Measurements from ENCODE around the gene ZNF135.
A peak's percentile ranks its signal among the peaks of the same experiment; 100 is the strongest.

The ZNF135 gene

GRCh38 chr19:58059003-58059670 lies at the start of gene ZNF135:
Gene ZNF135 (plus strand): TSS chr19:58059282. CDS start chr19:58060003, 721 bp downstream.
- peak; percentile 9 to 45 (median 32) for DNase-seq (ENCODE audit: low read depth in 4 of 4, low spot score in 1 of 4)

GRCh38 chr19:58009301-58009665 lies 49.8 kb upstream of the ZNF135 start:
- no peak for DNase-seq (ENCODE audit: low read depth in 4 of 4, low spot score in 1 of 4)

GRCh38 chr19:58009666-58010301 lies 49.3 kb upstream of the ZNF135 start:
- peak in 2 of 4 experiments; percentile 25 to 36 for DNase-seq (ENCODE audit: low read depth in 4 of 4, low spot score in 1 of 4)

- DNase-seq (ENCODE audit: low read depth in 4 of 4, low spot score in 1 of 4), result no peak
These were observed 48.6 kb upstream of the ZNF135 start for GRCh38 chr19:58010507-58010906.

- no peak for DNase-seq (ENCODE audit: low read depth in 4 of 4, low spot score in 1 of 4)
These were observed 44.9 kb upstream of the ZNF135 start for GRCh38 chr19:58014141-58014540.

- DNase-seq (ENCODE audit: low read depth in 4 of 4, low spot score in 1 of 4), result no peak
These were observed 39.0 kb upstream of the ZNF135 start for GRCh38 chr19:58020129-58020528.

- no peak for DNase-seq (ENCODE audit: low read depth in 4 of 4, low spot score in 1 of 4)
These were observed 37.4 kb upstream of the ZNF135 start for GRCh38 chr19:58021541-58022282.

GRCh38 chr19:58022283-58022660 lies 36.8 kb upstream of the ZNF135 start:
- DNase-seq (ENCODE audit: low read depth in 4 of 4, low spot score in 1 of 4), result no peak

GRCh38 chr19:58024661-58025060 lies 34.4 kb upstream of the ZNF135 start:
- DNase-seq (ENCODE audit: low read depth in 4 of 4, low spot score in 1 of 4), result no peak

- DNase-seq (ENCODE audit: low read depth in 4 of 4, low spot score in 1 of 4), result peak in 2 of 4 experiments; percentile 5 to 20
These were observed 25.2 kb upstream of the ZNF135 start, which contains the start of gene ZSCAN1 for GRCh38 chr19:58033741-58034476. Gene ZSCAN1 (plus strand): TSS chr19:58034025. CDS start chr19:58037837, 3,812 bp downstream.

- no peak for DNase-seq (ENCODE audit: low read depth in 4 of 4, low spot score in 1 of 4)
These were observed 24.6 kb upstream of the ZNF135 start for GRCh38 chr19:58034477-58034793.

GRCh38 chr19:58035863-58036262 lies 23.2 kb upstream of the ZNF135 start:
- DNase-seq (ENCODE audit: low read depth in 4 of 4, low spot score in 1 of 4), result no peak

GRCh38 chr19:58037927-58038687 lies 21.0 kb upstream of the ZNF135 start:
- no peak for DNase-seq (ENCODE audit: low read depth in 4 of 4, low spot score in 1 of 4)

- DNase-seq (ENCODE audit: low read depth in 4 of 4, low spot score in 1 of 4), result no peak
These were observed 20.3 kb upstream of the ZNF135 start for GRCh38 chr19:58038688-58039204.

- DNase-seq (ENCODE audit: low read depth in 4 of 4, low spot score in 1 of 4), result no peak
These were observed 18.1 kb upstream of the ZNF135 start for GRCh38 chr19:58040751-58041525.

- no peak for DNase-seq (ENCODE audit: low read depth in 4 of 4, low spot score in 1 of 4)
These were observed 16.4 kb upstream of the ZNF135 start for GRCh38 chr19:58042495-58043340.

- DNase-seq (ENCODE audit: low read depth in 4 of 4, low spot score in 1 of 4), result no peak
These were observed 14.7 kb upstream of the ZNF135 start for GRCh38 chr19:58044391-58044790.

GRCh38 chr19:58044886-58045285 lies 14.2 kb upstream of the ZNF135 start:
- no peak for DNase-seq (ENCODE audit: low read depth in 4 of 4, low spot score in 1 of 4)

Measured in stimulated activated CD4-positive, alpha-beta T cell treated with anti-CD3 and anti-CD28 coated beads, Interleukin-1b, Interleukin-23, amount 100 ng/mL, for 24 hours (primary cell).